PC-9 (cell line): ENCODE results near the gene COL4A4. TPM values are rescaled to one million over a fixed set of nuclear protein-coding genes. Genes with fewer than 3 reads are reported as not detected.

Experiments
- BruUV-seq: library from RNA; stranded (reverse); fragments of 400-500 nt; replicated peaks from 2 replicates; lab custom pipeline; 2021; lab: Mats Ljungman, UMichigan
- CTCF ChIA-PET: fragments of 300-600 bp; sonication (Branson Sonifier 250); formaldehyde crosslinking; loops from one replicate; lab custom pipeline; 2022; ENCODE audit warnings: antibody characterized with exemption; lab: Charles Lee
- POLR2A ChIA-PET: fragments of 300-600 bp; sonication (Branson Sonifier 250); formaldehyde crosslinking; loops from one replicate; lab custom pipeline; 2022; ENCODE audit warnings: antibody characterized with exemption; ENCODE audit not compliant: unreplicated experiment; lab: Charles Lee
- DNase-seq, 2 experiments: peaks; one replicate each; pipeline versions ENCODE4 v3.0.0 to v3.0.0-alpha.2; 2015 to 2022; ENCODE audit warnings: mixed read lengths in 1 of 2
- H2AFZ ChIP-seq: fragments of 200-600 bp; sonication (generic); 2 replicates; pipeline ENCODE4 v1.8.1; 2017; ENCODE audit warnings: antibody characterized with exemption
- H3F3A ChIP-seq: fragments of 200-600 bp; sonication (generic); 2 replicates; pipeline ENCODE4 v1.8.1; 2017; ENCODE audit warnings: antibody characterized with exemption, mild to moderate bottlenecking, low read depth; ENCODE audit not compliant: insufficient read depth
- H3K27ac ChIP-seq: fragments of 200-600 bp; sonication (generic); 2 replicates; pipeline ENCODE4 v1.6.1; 2016; ENCODE audit warnings: mixed run types
- H3K27me3 ChIP-seq: fragments of 200-600 bp; sonication (generic); 2 replicates; pipeline ENCODE4 v1.6.1; 2016; ENCODE audit warnings: low read depth, mixed run types; ENCODE audit not compliant: insufficient read depth
- H3K36me3 ChIP-seq: fragments of 200-600 bp; sonication (generic); 2 replicates; pipeline ENCODE4 v1.6.1; 2016; ENCODE audit warnings: low read depth, mixed run types
- H3K4me1 ChIP-seq: fragments of 200-600 bp; sonication (generic); replicated peaks from 2 replicates; pipeline ENCODE4 v1.6.1; 2016; ENCODE audit warnings: mixed run types; ENCODE audit not compliant: insufficient read depth
- H3K4me2 ChIP-seq: fragments of 200-600 bp; sonication (generic); 2 replicates; pipeline ENCODE4 v1.6.1; 2017; ENCODE audit warnings: mixed run types
- H3K4me3 ChIP-seq: fragments of 200-600 bp; sonication (generic); 2 replicates; pipeline ENCODE4 v1.6.1; 2016; ENCODE audit warnings: mixed run types
- H3K79me2 ChIP-seq: fragments of 200-600 bp; sonication (generic); 2 replicates; pipeline ENCODE4 v1.6.1; 2017; ENCODE audit warnings: low read depth, mixed run types
- H3K9me2 ChIP-seq: fragments of 200-600 bp; sonication (generic); 2 replicates; pipeline ENCODE4 v1.8.1; 2017; ENCODE audit warnings: mild to moderate bottlenecking; ENCODE audit not compliant: insufficient read depth
- H3K9me3 ChIP-seq: fragments of 200-600 bp; sonication (generic); 2 replicates; pipeline ENCODE4 v1.8.1; 2016; ENCODE audit warnings: low read depth; ENCODE audit not compliant: insufficient read depth
- H4K20me1 ChIP-seq: fragments of 200-600 bp; sonication (generic); 2 replicates; pipeline ENCODE4 v1.8.1; 2017; ENCODE audit not compliant: insufficient read depth
- CTCF ChIP-seq: fragments of 200-600 bp; sonication (generic); conservative IDR thresholded peaks from 2 replicates; pipeline ENCODE4 v1.6.1; 2017; ENCODE audit warnings: mixed run types, antibody characterized with exemption, mild to moderate bottlenecking, moderate library complexity
- EZH2 ChIP-seq: fragments of 200-600 bp; sonication (generic); IDR thresholded peaks from 2 replicates; pipeline ENCODE4 v1.8.0; 2017; ENCODE audit warnings: antibody characterized with exemption, low read depth
- intact Hi-C: fragments of 100-400 bp; cut with micrococcal nuclease; formaldehyde crosslinking; loops from one replicate; pipeline ENCODE4 v1.10.0; 2022; ENCODE audit not compliant: unreplicated experiment
- total RNA-seq: library from RNA; stranded (reverse); gene quantifications from 2 replicates; pipeline ENCODE4 v1.2.3, GENCODE V29; 2021

The COL4A4 gene
- total RNA-seq, 1 experiment from 2014 or later: 5.6 TPM

GRCh38 chr2:226978300-226978699, 185.7 kb downstream of the COL4A4 start:
- no peaks in the 10 kb centered on the region for H3K27me3 ChIP-seq

GRCh38 chr2:226977775-226978190, 186.2 kb downstream of the COL4A4 start:
- Histone ChIP-seq H3F3A (no peaks in the 10 kb centered on the region), H3K79me2 (no peaks in the 10 kb centered on the region), H3K4me2 (no peak overlapping the region), H4K20me1 (no peaks in the 10 kb centered on the region), H3K27ac (no peak overlapping the region), H3K36me3 (no peaks in the 10 kb centered on the region), H3K9me2 (no peaks in the 10 kb centered on the region), H3K27me3 (no peaks in the 10 kb centered on the region), H2AFZ (no peak overlapping the region), H3K4me1 (no peaks in the 10 kb centered on the region), H3K9me3 (no peaks in the 10 kb centered on the region), H3K4me3 (no peak overlapping the region)
- BruUV-seq: no TSS peak
- ChIA-PET CTCF (no interaction called here), POLR2A (interaction anchor here (0.6 kb wide), 1 partner anchor 46 kb away, joined by 4 read pairs; no protein-coding TSS in a partner anchor)
- TF ChIP-seq CTCF (no peak), EZH2 (no peak)
- no peak for DNase-seq
- intact Hi-C loops: no loop called here

More at GRCh38 chr2:226978300-226978699, 185.7 kb downstream of the COL4A4 start:
- ChIA-PET POLR2A (no interaction called here), CTCF (no interaction called here)
- Histone ChIP-seq H3K9me3 (no peaks in the 10 kb centered on the region), H3K4me2 (no peak overlapping the region), H4K20me1 (no peaks in the 10 kb centered on the region), H3K36me3 (no peaks in the 10 kb centered on the region), H2AFZ (no peak overlapping the region), H3K4me1 (no peaks in the 10 kb centered on the region), H3F3A (no peaks in the 10 kb centered on the region), H3K4me3 (no peak overlapping the region), H3K79me2 (no peaks in the 10 kb centered on the region), H3K27ac (no peak overlapping the region), H3K9me2 (no peaks in the 10 kb centered on the region)
- intact Hi-C loops: no loop called here
- no peak for TF ChIP-seq CTCF
- no peak for TF ChIP-seq EZH2
- no TSS peak for BruUV-seq
- DNase-seq: no peak

GRCh38 chr2:226973816-226974215, 190.2 kb downstream of the COL4A4 start:
- Histone ChIP-seq H3F3A (no peaks in the 10 kb centered on the region), H3K27me3 (no peaks in the 10 kb centered on the region), H3K79me2 (no peaks in the 10 kb centered on the region), H3K27ac (no peak overlapping the region), H2AFZ (no peak overlapping the region), H3K9me2 (no peaks in the 10 kb centered on the region), H3K4me2 (no peak overlapping the region), H4K20me1 (no peaks in the 10 kb centered on the region), H3K4me3 (no peak overlapping the region), H3K9me3 (no peaks in the 10 kb centered on the region), H3K4me1 (no peaks in the 10 kb centered on the region), H3K36me3 (no peaks in the 10 kb centered on the region)
- BruUV-seq: no TSS peak
- POLR2A ChIA-PET: no interaction called here
- no peak for DNase-seq
- intact Hi-C loops: no loop called here
- CTCF ChIA-PET: no interaction called here
- TF ChIP-seq CTCF (no peak), EZH2 (no peak)
